ENCODE measurements around the gene ME3.

Gene ME3

DNA sequence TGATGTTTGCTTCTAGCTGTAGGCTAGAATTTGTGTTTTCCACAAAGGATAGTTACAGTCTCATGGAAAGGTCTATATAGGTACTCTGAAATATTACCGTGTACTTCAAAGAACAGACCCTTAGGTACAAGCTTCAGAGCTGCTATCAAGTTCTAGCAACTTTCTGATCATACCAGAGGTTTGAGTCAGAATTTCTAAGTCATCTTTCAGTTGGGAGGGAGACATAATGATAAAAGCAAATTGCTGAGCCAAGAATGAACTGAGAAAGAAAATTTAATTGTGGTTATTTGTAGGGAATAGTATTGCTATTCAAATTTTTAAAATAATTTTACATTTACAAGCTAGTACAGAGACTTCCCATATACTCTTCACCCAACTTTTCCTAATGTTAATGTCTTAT is 19.9 kb upstream of the ME3 start:
- DNase-seq = peak; percentile 46

GRCh38 chr11:86688398-86689179 is 16.2 kb upstream of the ME3 start:
- DNase-seq = peak; percentile 90

DNA sequence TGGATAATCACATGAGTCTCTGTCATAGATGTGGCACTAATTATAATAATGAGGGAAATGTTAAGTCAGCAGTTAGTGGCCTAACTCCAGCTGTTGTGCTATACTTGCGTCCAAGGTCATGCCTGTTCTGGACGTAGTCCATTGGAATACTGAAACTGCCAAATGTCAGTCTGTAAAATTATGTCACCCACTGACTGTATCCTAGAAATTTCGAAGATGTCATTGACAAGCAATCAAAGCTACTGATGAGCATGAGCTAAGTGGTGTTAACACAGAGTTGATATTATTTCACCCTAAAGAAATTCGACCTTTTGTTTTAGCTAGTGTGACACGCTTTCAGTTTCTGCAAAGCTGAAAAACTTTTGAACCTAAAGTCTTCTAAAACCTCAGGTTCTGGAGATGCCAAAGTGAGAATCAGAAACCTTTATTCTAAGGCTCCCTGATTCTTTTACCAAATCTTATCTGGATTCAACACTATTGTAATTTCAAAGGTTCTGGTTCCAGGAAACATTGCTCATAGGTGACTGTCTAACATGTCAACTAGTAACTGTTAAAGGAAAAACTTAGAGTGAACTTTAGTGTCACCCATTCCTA is 14.9 kb upstream of the ME3 start:
- DNase-seq = no peak

DNA sequence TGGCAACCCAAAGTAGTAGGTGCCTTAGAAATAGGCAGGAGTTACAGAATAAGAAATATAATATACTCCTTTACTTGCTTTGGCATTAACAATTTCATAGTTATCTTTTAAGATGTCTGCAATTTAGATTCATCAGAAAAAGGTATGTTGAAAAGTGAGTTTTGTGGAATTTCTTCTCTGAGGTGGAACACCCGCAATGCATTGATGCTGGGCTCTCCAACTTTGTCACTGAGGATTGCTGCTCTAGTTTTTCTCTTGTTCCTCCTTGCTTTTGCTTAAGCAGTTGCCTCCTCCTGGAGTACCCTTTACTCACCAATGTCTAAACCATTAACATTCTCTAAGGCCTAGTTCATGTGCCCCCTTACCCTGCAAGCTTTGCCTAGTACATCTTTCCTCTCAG is 14.1 kb upstream of the ME3 start:
- DNase-seq = no peak

GRCh38 chr11:86681483-86681756 is 9.0 kb upstream of the ME3 start:
- no peak for DNase-seq

GRCh38 chr11:86680716-86681482 is 8.5 kb upstream of the ME3 start:
- no peak for DNase-seq

- DNase-seq = peak; percentile 25
Measured at GRCh38 chr11:86678823-86679222, 6.4 kb upstream of the ME3 start.

DNA sequence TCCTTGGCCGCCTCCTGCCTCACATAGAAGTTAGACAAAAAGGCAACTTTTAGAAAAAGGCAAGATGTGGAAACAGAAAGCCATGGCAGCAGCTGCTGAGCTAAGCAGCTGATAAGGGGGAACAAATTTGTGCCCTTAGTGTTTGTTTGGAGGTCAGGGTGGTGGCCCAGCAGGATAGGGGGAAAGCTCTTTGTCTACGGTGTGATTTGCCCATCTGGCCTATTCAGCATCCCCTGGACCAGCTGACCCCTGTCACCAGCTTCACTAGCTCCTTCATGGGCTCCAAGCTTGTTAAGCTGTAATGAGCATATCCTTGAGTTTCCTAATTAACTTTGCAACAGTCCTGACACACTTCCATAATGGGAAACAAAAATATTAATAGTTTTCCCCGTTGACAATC is 5.9 kb upstream of the ME3 start:
- DNase-seq = no peak

- peak; percentile 50 for DNase-seq
Measured at GRCh38 chr11:86676533-86677154, 4.2 kb upstream of the ME3 start.

DNA sequence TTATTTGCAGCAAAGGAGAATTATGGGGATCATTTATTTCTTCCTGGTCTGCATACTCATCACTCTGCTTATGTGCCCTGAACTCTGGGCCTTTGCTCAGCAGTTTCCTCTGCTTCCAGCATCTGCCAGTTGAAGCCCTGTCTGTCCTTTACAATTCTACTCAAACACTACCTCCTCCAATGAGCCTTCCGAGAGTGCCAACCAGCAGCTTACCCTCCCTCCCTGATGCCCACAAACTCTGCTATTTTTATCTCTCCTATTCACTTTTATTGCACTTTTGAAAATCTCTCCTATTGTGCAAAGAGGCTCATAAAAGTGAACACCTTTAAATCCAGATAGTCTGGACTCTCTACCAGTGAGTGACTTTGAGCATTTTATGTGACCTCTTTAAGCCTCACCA is 3.6 kb upstream of the ME3 start:
- DNase-seq = no peak

- no peak for DNase-seq
Measured at GRCh38 chr11:86675017-86675416, 2.6 kb upstream of the ME3 start.

- DNase-seq = no peak
Measured at GRCh38 chr11:86673872-86674750, 1.7 kb upstream of the ME3 start.

DNA sequence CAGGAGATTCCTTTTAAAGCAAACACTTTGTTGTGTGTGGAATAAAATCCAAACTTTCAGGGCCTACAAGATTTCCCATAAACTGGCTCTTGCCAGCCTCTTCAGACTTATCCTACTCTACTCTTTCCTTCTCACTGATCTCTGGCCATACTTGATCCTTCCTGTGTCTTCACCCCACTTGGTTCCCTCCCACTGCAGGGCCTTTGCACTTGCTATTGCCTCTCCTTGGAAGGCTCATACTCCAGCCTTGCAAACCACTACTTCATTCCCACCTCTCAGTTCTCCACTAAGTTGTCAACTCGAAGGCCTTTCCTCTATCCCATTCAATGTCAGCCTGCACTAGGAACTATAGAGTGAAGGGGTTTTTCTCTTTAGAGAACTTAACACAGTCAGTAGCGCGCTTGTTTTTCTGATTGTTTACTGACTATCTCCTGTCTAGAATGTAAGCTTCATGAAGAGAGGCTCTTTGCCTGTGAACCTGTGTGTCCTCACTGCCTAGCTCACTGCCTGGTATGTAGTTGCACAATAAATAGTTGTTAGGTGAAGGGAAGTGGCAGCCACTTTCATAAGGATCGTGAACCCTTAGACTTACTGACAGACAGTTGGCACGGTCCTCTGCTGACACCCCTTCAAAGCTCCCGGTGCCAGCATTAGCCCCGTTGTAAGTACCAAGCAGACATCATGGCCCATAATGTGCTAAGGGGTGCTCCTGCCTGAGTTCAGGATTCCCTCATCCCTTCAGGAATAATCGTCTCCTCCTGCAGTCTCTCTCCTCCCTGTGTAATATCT is 833 bp upstream of the ME3 start:
- DNase-seq = no peak

DNA sequence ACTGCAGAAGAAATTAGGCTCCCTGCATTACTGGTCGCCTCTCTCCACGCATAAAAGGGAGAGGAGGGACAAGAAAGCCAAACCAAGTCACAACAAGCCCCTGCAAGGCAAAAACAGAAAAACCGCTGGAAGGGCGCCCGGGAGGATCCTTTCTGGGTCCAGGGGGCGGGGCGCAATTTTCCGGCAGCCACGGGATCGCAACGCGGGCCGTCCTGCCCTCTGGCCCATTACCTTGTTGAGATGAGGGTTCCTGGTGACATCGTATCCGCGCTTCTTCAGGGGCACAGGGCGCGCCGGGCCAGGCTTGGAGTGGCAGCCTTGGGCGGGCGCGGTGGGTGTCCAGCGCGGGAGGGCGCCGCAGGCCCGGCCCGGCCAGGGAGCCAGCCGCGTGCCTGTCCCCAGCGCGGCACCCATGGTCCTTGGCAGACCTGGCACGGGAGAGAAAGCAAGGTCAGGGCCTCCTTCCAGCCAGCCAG is 847 bp downstream of the ME3 start:
- peak; percentile 51 for DNase-seq

DNA sequence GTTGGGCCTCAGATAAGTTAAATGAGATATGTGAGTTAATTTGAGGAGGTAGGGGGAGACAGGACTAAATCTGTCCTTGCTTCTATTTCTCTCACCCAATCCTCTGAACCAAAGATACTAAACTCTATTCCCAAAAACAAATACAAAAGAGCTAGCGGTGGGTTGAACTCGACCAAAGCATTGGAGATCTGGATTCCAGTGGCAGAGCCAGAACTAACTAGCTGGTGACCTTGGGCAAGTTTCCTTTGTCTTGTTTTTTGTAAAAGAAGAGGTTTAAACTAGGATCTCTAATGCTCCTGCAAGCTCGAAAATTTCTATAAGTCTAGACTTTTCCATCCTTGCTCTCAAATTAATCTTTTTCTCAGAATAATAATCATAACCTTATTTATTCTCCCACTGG is 1.5 kb downstream of the ME3 start:
- no peak for DNase-seq

GRCh38 chr11:86670181-86670580 is 2.2 kb downstream of the ME3 start:
- DNase-seq = peak; percentile 65

- peak; percentile 15 for DNase-seq
Measured at GRCh38 chr11:86669424-86669823, 3.0 kb downstream of the ME3 start.

DNA sequence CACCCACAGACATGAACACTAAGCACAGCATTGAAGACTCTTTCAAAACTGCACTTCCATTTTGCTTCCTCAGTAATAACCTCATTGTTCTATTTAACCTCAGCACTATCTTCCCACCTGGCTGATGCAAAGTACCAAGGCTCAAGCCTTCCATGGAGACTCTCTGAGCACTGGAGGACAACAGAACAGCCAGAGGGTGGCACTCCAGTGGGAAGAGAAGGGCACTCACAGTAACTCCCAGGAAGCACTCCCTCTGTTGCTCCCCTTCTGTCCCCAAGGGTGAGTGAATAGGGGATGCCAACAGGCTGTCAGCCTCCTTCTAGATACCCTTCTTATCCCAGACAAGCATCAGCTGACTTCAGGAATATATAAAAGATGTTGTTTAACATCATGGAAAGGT is 3.5 kb downstream of the ME3 start:
- no peak for DNase-seq

- no peak for DNase-seq
Measured at GRCh38 chr11:86666193-86666592, 6.2 kb downstream of the ME3 start.

DNA sequence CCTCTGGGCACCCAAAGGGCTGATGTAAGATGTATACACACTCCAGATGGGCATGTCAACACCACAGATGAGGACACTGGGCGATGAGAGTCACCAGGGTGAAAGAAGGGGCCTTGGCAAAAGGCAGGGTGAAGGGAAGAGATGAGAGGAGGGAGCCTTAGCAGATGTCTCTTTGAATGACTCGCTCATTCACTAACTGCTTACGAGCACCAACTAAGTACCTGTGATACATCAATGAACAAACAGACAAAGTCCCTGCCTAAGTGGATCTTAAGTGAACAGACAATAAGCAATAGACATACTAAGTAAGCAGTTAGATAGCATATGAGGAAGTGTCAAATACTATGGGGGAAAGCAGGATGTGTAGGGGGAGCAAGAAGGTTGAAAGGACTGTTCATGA is 7.5 kb downstream of the ME3 start:
- no peak for DNase-seq

- DNase-seq = no peak
Measured at GRCh38 chr11:86663761-86664160, 8.7 kb downstream of the ME3 start.

DNA sequence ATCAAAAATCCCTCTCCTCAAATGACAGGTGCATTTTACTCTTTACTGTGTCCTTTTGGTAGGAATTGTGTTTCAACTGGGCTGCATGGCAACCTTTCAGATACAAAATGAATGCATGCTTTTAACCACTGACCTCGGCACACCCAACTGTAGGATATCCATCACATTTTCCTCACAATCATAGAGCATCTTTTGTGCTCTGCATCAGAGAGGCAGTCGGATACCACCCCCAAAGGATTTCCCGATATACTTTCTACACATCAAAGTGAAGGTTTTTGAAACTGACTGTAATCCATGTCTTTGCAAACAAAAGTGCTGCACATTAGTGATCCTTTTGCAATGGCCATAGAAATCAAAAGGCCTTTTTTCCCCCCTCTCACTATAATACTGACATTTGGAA is 9.1 kb downstream of the ME3 start:
- no peak for DNase-seq

Measured in HCEC 1CT (cell line).